Activated CD8-positive, alpha-beta memory T cell treated with anti-CD3 and anti-CD28 coated beads for 4 hours (primary cell): ENCODE measurements around the gene DDI2.
"Not testable (repeated sequence)": the region's sequence is repeated elsewhere in the genome, so short reads cannot be mapped to it uniquely, and the experiment has no call there.

Source experiments
- DNase-seq, 2 donors: peaks; one replicate each; pipeline ENCODE4 v3.0.0-alpha.2; 2020; ENCODE audit warnings: low read depth in 2 of 2

DDI2 gene

DNA sequence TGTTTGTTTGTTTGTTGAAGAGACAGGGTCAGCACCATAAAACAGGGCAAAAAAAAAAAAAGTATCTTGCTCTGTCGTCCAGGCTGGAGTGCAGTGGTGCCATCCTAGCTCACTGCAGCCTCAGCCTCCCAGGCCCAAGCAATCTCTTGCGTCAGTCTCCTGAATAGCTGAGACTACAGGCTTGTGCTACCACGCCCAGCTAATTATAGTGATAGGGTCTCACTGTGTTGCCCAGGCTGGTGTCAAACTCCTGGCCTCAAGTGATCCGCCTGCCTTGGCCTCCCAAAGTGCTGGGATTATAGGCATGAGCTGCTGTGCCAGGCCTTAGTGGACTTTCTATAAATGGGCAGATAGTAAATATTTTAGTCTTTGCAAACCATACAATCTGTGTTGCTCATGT is 19.2 kb downstream of the DDI2 start:
- no peak for DNase-seq

DNA sequence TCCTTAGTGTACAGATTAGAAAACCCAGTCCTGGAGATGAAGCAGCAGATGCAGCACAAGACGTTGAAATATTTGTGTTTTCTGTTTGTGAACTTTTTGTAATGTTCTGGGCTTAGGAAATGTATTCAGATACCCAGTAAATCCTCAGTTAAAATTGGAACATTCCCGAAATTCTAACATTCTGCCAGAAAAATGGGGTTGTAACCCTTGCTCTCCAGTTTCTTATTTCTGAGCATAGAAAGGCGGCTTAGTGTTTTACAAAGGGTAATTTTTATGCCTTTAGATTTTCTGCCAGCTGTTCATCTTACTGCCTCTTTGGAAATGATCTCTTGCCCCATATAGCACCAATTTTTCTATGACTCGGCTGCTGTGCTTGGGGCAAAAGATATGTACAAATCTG is 20.6 kb downstream of the DDI2 start:
- DNase-seq, result no peak

DNA sequence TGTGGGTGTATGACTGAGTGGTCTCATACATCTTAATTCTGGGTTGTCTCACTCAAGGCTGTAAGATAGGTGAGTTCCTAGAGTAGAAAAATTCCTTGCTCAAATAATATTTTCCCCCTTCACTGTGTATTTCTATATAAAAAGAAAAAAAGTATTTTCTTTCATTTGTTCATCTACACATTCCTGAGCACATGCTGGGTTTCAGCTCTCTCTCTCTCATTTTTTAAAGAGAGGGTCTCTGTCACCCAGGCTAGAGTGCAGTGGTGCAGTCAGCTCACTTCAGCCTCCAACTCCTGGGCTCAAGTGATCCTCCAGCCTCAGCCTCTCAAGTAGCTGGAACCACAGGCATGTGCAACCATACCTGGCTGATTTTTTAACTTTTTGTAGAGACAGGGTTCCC is 22.0 kb downstream of the DDI2 start:
- DNase-seq, result no peak

- no peak for DNase-seq
Measured at GRCh38 chr1:15639931-15640330, 22.7 kb downstream of the DDI2 start.

GRCh38 chr1:15640667-15641066 is 23.4 kb downstream of the DDI2 start:
- no peak for DNase-seq

GRCh38 chr1:15649937-15650336 is 32.7 kb downstream of the DDI2 start:
- DNase-seq, result no peak

DNA sequence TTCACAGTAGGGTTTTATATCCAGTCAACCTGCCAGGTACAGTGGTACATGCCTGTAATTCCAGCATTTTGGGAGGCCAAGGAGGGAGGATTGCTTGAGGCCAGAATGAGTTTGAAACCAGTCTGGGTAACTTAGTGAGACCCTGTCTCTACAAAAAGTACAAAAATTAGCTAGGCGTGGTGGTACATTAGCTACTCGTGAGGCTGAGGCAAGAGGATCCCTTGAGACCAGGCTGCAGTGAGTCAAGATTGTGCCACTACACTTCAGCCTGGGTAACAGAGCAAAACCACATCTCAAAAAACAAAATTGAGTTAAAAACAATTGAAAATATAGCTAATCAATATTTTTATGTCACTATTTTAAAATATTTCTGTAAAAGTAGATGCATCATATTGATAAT is 33.2 kb downstream of the DDI2 start:
- no peak for DNase-seq

- not testable (repeated sequence) for DNase-seq
Measured at GRCh38 chr1:15652130-15652529, 34.9 kb downstream of the DDI2 start.

DNA sequence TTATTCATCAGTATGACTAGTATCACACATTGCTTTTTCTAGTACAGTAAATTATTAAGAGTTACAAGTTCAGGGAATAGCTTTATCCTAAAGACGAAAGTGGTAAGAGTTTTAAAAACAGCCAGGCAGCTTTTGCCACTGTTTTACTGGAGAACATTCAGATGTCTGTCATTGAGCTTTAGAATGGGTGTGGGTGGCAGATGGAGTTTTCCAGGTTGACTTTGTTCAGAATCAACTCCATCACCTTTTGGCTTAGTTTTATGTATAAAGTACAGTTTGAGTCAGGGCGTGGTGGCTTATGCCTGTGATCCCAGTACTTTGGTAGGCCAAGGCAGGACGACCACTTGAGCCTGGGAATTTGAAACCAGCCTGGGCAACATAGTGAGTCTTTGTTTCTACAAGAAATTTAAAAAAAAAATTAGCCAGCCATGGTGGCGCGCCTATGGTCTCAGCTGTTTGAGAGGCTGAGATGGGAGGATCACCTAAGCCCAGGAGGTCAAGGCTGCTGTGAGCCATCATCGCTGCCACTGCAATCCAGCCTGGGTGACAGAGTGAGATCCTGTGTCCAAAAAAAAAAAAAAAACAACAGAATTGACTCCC is 36.9 kb downstream of the DDI2 start:
- DNase-seq, result no peak

DNA sequence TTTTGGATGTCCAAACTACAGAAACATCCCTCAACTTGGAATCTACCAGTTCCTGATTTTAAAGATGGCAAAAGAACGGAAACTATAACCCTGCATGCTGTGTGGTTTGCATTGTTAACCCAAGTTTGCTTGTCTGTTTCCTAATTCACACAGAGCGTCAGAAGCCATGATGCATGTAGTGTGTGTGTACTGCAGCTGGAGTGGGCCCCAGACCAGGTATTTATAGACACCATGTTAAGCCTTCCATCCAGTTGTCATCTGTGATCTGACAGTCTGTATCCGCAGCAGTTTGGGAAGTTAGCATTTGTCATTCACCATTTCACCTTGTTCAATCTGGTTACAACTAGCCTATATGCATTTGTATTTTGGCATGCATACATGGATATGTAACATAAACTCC is 39.2 kb downstream of the DDI2 start:
- DNase-seq, result no peak

DNA sequence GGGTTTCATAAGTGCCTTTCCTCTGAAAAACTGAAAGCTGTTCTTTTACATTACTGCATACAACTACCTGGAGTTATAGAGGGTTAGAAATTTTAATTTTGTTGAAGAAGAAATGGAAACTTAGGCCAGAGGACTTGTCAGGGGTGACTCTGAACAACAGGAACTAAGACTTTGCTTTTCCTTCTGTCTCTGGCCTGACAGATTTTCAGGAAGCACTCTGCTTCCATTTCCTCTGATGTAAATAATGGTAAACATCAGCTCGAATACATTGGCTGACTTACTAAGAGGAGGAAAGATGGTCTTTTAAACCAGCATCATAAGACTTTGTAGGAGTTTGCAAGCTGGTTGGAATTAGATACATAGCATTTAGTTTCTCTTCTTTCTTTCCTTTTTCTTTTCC is 39.8 kb downstream of the DDI2 start:
- no peak for DNase-seq

- no peak for DNase-seq
Measured at GRCh38 chr1:15660151-15660550, 42.9 kb downstream of the DDI2 start.

- DNase-seq, result no peak
Measured at GRCh38 chr1:15662477-15662876, 45.2 kb downstream of the DDI2 start.

DNA sequence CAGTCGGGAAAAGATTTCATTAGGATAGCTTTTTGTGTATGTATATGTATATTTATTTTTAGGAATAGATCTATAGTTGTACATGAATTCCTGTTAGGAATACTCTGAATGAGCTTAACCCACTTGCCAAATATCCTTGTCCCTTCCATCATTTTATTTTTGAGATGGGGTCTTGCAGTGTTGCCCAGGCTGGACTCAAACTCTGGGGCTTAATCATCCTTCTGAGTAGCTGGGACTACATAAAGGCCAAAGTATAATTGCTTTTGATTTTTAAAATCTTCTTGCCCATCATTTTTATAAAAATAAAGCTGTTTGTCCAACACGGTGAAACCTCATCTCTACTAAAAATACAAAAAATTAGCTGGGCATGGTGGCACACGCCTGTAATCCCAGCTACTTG is 46.7 kb downstream of the DDI2 start:
- DNase-seq, result no peak

- no peak for DNase-seq
Measured at GRCh38 chr1:15667362-15667761, 50.1 kb downstream of the DDI2 start.

DNA sequence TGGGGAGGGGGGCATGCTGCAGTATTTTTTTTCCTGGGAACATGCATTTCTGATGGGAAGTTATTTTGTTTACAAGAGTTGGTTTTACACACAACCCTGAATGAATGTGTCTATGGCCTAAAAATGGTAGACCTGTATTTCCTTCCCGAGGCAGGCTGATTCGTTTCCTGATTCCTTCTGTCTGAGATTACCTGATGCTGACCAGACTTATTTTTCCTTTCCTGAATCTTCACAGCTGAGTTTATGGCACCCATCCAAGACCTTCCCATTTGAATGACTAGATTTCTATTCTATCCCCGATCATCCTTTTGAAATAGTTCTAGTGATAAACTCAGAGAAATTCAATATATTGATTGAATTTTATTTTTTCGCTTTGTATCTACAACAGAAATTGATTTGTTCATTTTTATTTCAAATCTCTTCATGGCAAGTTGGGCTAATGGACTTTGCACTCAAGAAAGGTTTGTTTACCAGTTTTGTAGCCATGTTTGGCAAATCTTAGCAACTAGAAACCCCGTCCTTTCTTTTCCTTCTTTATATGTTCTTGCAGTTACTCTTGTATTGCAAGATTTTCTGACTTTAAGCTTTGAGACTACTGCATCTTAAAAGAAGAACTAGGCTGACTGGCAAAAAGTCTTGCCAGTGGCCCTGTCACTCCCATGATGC is 51.0 kb downstream of the DDI2 start:
- no peak for DNase-seq

DNA sequence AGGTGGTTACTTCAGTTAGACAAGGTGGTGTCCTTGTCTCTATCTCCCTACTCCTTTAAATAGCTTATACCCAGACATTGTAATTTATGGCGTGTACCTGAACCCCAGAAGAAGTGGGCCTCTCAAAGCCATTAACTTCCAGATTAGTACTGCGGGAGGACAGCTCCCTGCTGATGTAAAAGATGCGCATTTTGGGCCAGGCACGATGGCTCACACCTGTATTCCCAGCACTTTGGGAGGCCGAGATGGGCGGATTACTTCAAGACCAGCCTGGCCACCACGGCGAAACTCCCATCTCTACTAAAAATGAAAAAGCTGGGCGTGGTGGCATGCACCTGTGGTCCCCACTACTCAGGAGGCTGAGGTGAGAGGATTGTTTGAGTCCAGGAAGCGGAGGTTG is 51.8 kb downstream of the DDI2 start:
- DNase-seq, result no peak

DNA sequence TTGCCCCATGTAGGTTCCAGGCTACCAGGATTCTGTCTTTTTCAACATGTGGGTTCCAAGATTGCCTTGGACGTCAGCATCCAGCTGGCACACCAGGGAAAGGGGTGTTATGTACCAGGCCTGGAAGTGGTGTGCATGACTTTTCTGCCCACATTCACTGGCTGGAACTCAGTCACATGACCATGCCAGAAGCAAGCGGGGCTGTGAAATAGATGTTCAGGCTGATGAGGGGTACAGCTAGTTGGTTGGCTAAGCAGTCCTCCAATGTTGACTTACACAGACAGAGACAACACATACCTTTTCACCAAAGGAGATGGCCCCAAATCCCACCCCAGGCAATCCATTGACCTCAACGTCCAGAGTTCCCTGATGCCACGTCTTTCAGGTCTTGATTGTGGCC is 52.6 kb downstream of the DDI2 start:
- DNase-seq, result no peak

GRCh38 chr1:15671430-15671829 is 54.2 kb downstream of the DDI2 start:
- DNase-seq, result no peak

DNA sequence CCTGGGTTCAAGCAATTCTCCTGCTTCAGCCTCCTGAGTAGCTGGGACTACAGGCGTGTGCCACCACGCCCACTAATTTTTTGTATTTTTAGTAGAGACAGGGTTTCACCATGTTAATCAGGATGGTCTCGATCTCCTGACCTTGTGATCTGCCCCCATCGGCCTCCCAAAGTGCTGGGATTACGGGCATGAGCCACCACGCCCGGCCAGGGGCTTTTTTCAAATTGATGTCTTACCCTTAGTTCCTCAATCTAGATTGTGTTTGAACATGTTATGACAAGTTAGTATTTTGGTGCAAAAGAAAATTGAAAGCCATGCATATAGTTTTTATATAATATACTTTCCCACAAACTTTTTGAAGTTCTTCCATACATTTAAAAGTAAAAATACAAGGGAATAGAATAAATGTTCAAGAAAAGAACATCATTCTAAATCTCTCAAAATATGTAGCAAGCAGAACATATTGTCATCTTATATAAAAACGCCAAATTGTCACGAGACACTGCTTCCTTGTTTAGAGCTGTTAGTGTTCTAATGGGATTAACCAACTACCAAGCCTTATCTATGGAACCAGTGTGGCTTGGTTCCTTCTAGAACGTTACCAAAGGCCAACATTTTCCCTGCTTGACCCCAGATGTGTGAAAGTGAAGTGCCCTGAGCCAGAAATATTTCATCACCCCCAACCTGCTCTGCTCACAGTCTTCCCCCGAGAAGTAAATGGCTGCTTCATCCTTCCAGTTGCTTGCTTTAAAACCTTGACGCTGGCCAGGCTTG is 57.3 kb downstream of the DDI2 start:
- no peak for DNase-seq

DNA sequence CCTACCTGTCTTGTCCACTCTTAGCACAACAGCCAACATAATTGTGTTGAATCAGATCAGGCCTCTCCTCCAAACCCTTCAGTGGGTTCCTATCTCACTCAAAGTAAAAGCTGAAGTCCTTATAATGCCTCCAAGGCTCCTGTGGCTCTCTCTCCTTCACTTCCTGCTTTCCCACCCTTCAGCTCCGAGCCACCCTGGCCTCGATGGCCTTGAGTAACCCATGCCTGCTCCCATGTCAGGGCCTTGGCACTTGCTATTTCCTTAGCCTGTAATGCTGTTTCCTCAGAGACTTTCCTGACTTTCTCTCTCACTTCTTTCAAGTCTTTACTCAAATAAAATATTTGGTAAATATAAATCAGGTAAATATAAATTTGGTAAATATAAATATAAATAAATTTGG is 58.8 kb downstream of the DDI2 start:
- no peak for DNase-seq

GRCh38 chr1:15676688-15677661 is 59.7 kb downstream of the DDI2 start:
- DNase-seq, result no peak
